Sigmoid colon (tissue), 4 donors: ENCODE measurements around the gene TSEN54.

Experiments
- POLR2A ChIP-seq, 2 donors: fragments of 450-650 bp; IDR thresholded peaks; one replicate each; pipeline ENCODE4 v1.6.1; 2016; ENCODE audit warnings: antibody characterized with exemption in 2 of 2, mild to moderate bottlenecking in 2 of 2, moderate library complexity in 2 of 2
- POLR2AphosphoS5 ChIP-seq, 4 donors: sonication (generic); formaldehyde crosslinking; IDR thresholded peaks; one replicate each; pipeline ENCODE4 v1.6.1; 2017; ENCODE audit warnings: antibody characterized with exemption in 4 of 4

DNA sequence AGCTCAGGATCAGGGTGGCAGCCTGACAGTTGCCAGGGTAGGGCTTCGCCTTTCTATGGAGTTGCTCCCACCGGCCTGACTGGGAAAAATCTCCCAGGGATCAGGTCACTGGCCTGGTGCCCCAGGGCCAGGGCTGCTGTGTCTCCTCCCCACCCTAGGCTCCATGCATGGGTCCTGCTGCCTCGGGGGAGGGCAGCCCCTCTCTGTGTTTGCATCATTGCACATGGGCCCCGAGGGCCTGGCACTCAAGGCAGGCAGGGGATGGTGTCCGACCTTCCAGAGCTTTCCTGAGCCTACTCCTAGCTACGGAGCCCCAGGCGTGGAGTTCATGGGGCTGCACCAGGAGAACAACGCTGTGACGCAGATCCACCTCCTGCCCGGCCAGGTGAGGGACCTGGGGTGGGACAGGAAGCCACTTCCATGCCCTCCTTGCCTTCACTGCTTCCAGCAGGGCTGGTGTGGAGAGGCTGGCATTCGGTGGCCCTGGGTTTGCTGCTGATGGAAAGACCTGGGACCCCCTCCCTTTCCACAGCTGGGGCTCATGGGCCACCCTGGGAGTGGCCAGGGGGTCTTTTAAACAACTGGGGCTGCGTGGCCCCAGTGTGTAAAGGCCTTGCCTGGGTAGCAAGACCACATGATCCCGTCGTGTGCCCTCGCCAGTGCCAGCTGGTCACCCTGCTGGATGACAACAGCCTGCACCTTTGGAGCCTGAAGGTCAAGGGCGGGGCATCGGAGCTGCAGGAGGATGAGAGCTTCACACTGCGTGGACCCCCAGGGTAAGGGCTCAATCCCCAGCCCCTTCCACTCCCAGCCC, 41.7 kb downstream of the TSEN54 start:
- no peak for TF ChIP-seq POLR2A (IDR thresholded peaks at IDR 0.05)
- no peak for TF ChIP-seq POLR2AphosphoS5 (IDR thresholded peaks at IDR 0.05)
